ENCODE data around the gene MAP3K6.

- TF ChIP-seq POLR2A (IDR thresholded peaks at IDR 0.05; ENCODE audit: low read depth, low read length): no peak
- no peak for TF ChIP-seq POLR2AphosphoS5 (IDR thresholded peaks at IDR 0.05; ENCODE audit: insufficient read depth, low read depth, low read length)
- TF ChIP-seq, protein P1, sequence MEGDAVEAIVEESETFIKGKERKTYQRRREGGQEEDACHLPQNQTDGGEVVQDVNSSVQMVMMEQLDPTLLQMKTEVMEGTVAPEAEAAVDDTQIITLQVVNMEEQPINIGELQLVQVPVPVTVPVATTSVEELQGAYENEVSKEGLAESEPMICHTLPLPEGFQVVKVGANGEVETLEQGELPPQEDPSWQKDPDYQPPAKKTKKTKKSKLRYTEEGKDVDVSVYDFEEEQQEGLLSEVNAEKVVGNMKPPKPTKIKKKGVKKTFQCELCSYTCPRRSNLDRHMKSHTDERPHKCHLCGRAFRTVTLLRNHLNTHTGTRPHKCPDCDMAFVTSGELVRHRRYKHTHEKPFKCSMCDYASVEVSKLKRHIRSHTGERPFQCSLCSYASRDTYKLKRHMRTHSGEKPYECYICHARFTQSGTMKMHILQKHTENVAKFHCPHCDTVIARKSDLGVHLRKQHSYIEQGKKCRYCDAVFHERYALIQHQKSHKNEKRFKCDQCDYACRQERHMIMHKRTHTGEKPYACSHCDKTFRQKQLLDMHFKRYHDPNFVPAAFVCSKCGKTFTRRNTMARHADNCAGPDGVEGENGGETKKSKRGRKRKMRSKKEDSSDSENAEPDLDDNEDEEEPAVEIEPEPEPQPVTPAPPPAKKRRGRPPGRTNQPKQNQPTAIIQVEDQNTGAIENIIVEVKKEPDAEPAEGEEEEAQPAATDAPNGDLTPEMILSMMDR (IDR thresholded peaks at IDR 0.05; ENCODE audit: extremely low read depth in 1 of 2, insufficient read depth in 1 of 2, low read depth in 1 of 2, low read length in 2 of 2): peak in 1 of 2 donors; percentile 13
Measured at GRCh38 chr1:27306892-27307761, 59.6 kb downstream of the MAP3K6 start.

Measured in endothelial cell of umbilical vein (primary cell).